ENCODE data around the gene OXA1L. TPM values are rescaled to one million over a fixed set of nuclear protein-coding genes. Genes with fewer than 3 reads are reported as not detected.

The OXA1L gene
- total and polyA plus RNA-seq, 2 of the 13 experiments (the other 11 are each of a cell fraction or from before 2014, with no cell fraction given) = 230 to 589 TPM

DNA sequence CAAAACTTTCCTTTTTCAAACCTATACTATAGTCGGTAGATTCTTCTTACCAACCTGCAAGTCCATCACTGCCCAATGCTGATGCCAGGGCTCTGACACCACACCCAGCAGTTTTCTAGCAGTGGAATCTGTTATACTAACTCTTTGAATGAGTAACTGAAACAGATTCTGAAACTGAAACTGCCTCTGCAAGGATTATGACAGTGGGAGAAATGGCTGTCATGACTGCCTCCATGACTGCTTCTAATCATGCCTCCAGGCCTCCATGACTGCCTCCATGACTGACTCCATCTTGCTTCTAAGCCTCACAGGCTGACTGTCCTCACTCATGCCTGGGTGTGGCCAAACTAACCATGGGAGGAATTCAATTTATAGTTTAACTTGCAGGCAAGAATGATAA, 29.4 kb upstream of the OXA1L start:
- TF ChIP-seq ZNF343 (CRISPR knock-in tag; IDR thresholded peaks at IDR 0.05) (no peak), ZNF569 (CRISPR knock-in tag; IDR thresholded peaks at IDR 0.05; ENCODE audit: borderline replicate concordance) (no peak), CREM (IDR thresholded peaks at IDR 0.05) (no peak), CREM (CRISPR knock-in tag; IDR thresholded peaks at IDR 0.05) (no peak), KLF16 (CRISPR knock-in tag; IDR thresholded peaks at IDR 0.05) (no peak)
- ATAC-seq = no peak; the same call in 2 of the 3 replicates
- intact Hi-C loops (cut with micrococcal nuclease; ENCODE audit: unreplicated experiment) = no loop called here
- H3K36me3 ChIP-seq (replicated peaks in 1 of 2; ENCODE audit: control insufficient read depth in 1 of 2, insufficient read depth in 2 of 2, low read length in 2 of 2) = no peaks in the 10 kb centered on the region
- H3K9me3 ChIP-seq (ENCODE audit: low read length) = no peaks in the 10 kb centered on the region
- FAIRE-seq = no peak
- no peak overlapping the region for H3K4me2 ChIP-seq (ENCODE audit: low read depth, low read length)
- BruUV-seq (replicated peaks) = no TSS peak
- no peaks in the 10 kb centered on the region for H3K4me1 ChIP-seq (ENCODE audit: insufficient read depth, low read length)
- H2AFZ ChIP-seq (ENCODE audit: low read length) = no peak overlapping the region
- 0% methylated on average over 1 of the region's 1 CpG for WGBS (ENCODE audit: low lambda C conversion rate)
- no peak overlapping the region for H3K9ac ChIP-seq (ENCODE audit: insufficient read depth, low read depth, low read length)
- POLR2A ChIA-PET = no interaction called here
- DNase-seq (ENCODE audit: low spot score) = no peak
- peaks cover 2 to 5% of the 10 kb centered on the region in 2 experiments; a peak in 1 of 5 replicates for H3K27me3 ChIP-seq (ENCODE audit: control insufficient read depth in 1 of 2, insufficient read depth in 2 of 2, low read length in 2 of 2)
- H3K79me2 ChIP-seq (ENCODE audit: insufficient read depth, low read length) = no peaks in the 10 kb centered on the region
- in situ Hi-C loops (cut with HindIII; ENCODE audit: extremely low pct_ligation_motif_present, low pct_unique_long_range_greater_than_20kb) = no loop called here
- CTCF ChIA-PET (ENCODE audit: low intra/inter-chr PET ratio, low total read pairs) = no interaction called here
- no peak overlapping the region for H3K27ac ChIP-seq (ENCODE audit: extremely low read length, insufficient read depth, low read length)
- no peaks in the 10 kb centered on the region for H4K20me1 ChIP-seq (ENCODE audit: insufficient read depth, low read length)
- no peak overlapping the region for H3K4me3 ChIP-seq (replicated peaks in 1 of 3; ENCODE audit: insufficient read depth in 1 of 3, low read depth in 2 of 3, low read length in 3 of 3)

GRCh38 chr14:22739423-22739822, 27.1 kb upstream of the OXA1L start:
- no peaks in the 10 kb centered on the region for H3K36me3 ChIP-seq (replicated peaks in 1 of 2; ENCODE audit: control insufficient read depth in 1 of 2, insufficient read depth in 2 of 2, low read length in 2 of 2)
- H3K27ac ChIP-seq (ENCODE audit: extremely low read length, insufficient read depth, low read length) = no peak overlapping the region
- in situ Hi-C loops (cut with HindIII; ENCODE audit: extremely low pct_ligation_motif_present, low pct_unique_long_range_greater_than_20kb) = no loop called here
- DNase-seq (ENCODE audit: low spot score) = no peak
- no peak overlapping the region for H2AFZ ChIP-seq (ENCODE audit: low read length)
- ATAC-seq = no peak
- intact Hi-C loops (cut with micrococcal nuclease; ENCODE audit: unreplicated experiment) = no loop called here
- 0 out of 5 replicates have a peak, but pooled peaks cover 0 to 2% of the 10 kb centered on the region in 2 experiments for H3K27me3 ChIP-seq (ENCODE audit: control insufficient read depth in 1 of 2, insufficient read depth in 2 of 2, low read length in 2 of 2)
- no peak for FAIRE-seq
- 9% methylated on average over 1 of the region's 1 CpG for WGBS (ENCODE audit: low lambda C conversion rate)
- H3K4me3 ChIP-seq (replicated peaks in 1 of 3; ENCODE audit: insufficient read depth in 1 of 3, low read depth in 2 of 3, low read length in 3 of 3) = no peak overlapping the region
- no peaks in the 10 kb centered on the region for H4K20me1 ChIP-seq (ENCODE audit: insufficient read depth, low read length)
- ChIA-PET CTCF (ENCODE audit: low intra/inter-chr PET ratio, low total read pairs) (no interaction called here), POLR2A (no interaction called here)
- no peaks in the 10 kb centered on the region for H3K4me1 ChIP-seq (ENCODE audit: insufficient read depth, low read length)
- no TSS peak for BruUV-seq (replicated peaks)
- TF ChIP-seq ZSCAN29 (CRISPR knock-in tag; conservative IDR thresholded peaks at IDR 0.05) (no peak), ZNF331 (CRISPR knock-in tag; IDR thresholded peaks at IDR 0.05) (no peak), MTF2 (CRISPR knock-in tag; IDR thresholded peaks at IDR 0.05; ENCODE audit: borderline replicate concordance) (no peak), FOXM1 (CRISPR knock-in tag; IDR thresholded peaks at IDR 0.05) (no peak), ZNF101 (CRISPR knock-in tag; IDR thresholded peaks at IDR 0.05; ENCODE audit: borderline replicate concordance, low read depth) (no peak)
- H3K79me2 ChIP-seq (ENCODE audit: insufficient read depth, low read length) = no peaks in the 10 kb centered on the region
- H3K4me2 ChIP-seq (ENCODE audit: low read depth, low read length) = no peak overlapping the region
- H3K9me3 ChIP-seq (ENCODE audit: low read length) = no peaks in the 10 kb centered on the region
- H3K9ac ChIP-seq (ENCODE audit: insufficient read depth, low read depth, low read length) = no peak overlapping the region

All from HepG2 (cell line).